Transverse colon (tissue), 4 donors: ENCODE measurements around the gene AKT1. TPM values are rescaled to one million over a fixed set of nuclear protein-coding genes. Genes with fewer than 3 reads are reported as not detected.

Experiments
- DNase-seq: peaks from one replicate; pipeline ENCODE4 v3.0.0-alpha.2; 2019
- H3K27ac ChIP-seq, 4 donors: fragments of 200-600 bp; sonication (generic); 2 replicates each; pipeline ENCODE4 v1.5.1; 2016 to 2018; ENCODE audit warnings: inconsistent platforms in 4 of 4
- H3K27me3 ChIP-seq: fragments of 200-600 bp; sonication (generic); 2 replicates; pipeline ENCODE4 v1.5.1; 2017; ENCODE audit warnings: inconsistent platforms
- H3K36me3 ChIP-seq, 4 donors: fragments of 200-600 bp; sonication (generic); 2 replicates each; pipeline ENCODE4 v1.5.1; 2017 to 2019; ENCODE audit warnings: inconsistent platforms in 4 of 4
- H3K4me1 ChIP-seq, 4 donors: fragments of 200-600 bp; sonication (generic); 2 replicates each; pipeline ENCODE4 v1.5.1; 2017 to 2020; ENCODE audit warnings: inconsistent platforms in 4 of 4
- H3K4me3 ChIP-seq, 4 donors: fragments of 200-600 bp; sonication (generic); 1 replicate in 1 of 4; 2 replicates in 3 of 4; pipeline versions ENCODE4 v1.5.1 to v1.6.1; 2017 to 2019; ENCODE audit warnings: inconsistent platforms in 4 of 4
- H3K9me3 ChIP-seq, 2 donors: fragments of 200-600 bp; sonication (generic); 2 replicates each; pipeline ENCODE4 v1.5.1; 2017 to 2019; ENCODE audit warnings: inconsistent platforms in 2 of 2
- EP300 ChIP-seq: sonication (generic); formaldehyde crosslinking; IDR thresholded peaks from one replicate; pipeline ENCODE4 v1.6.1; 2017; ENCODE audit warnings: antibody characterized with exemption, low read depth
- POLR2A ChIP-seq: fragments of 450-650 bp; IDR thresholded peaks from one replicate; pipeline ENCODE4 v1.6.1; 2016; ENCODE audit warnings: antibody characterized with exemption, mild to moderate bottlenecking, moderate library complexity
- POLR2AphosphoS5 ChIP-seq, 3 donors: sonication (generic); formaldehyde crosslinking; IDR thresholded peaks; one replicate each; pipeline ENCODE4 v1.6.1; 2016; ENCODE audit warnings: antibody characterized with exemption in 3 of 3
- WGBS, 2 donors: methylation state at CpG; one replicate each; pipeline ENCODE4 v1.1.5; 2018; ENCODE audit warnings: low coverage in 1 of 2; 5-methylcytosine and 5-hydroxymethylcytosine counted together
- in situ Hi-C, 4 donors: fragments of 200-750 bp; cut with MboI; loops; one replicate each; pipeline versions ENCODE4 v1.15.0 to v1.15.1; 2017; ENCODE audit warnings: low sequenced_read_pairs in 3 of 4, low pct_ligation_motif_present in 1 of 4, low pct_unique_long_range_greater_than_20kb in 1 of 4
- intact Hi-C: fragments of 100-400 bp; cut with DNase I; formaldehyde crosslinking; loops from one replicate; pipeline ENCODE4 v1.15.1; 2023; ENCODE audit warnings: low total_unique reads
- total RNA-seq, 4 donors: library from RNA; depleted of rRNA; stranded (reverse); fragments of >200 nt; gene quantifications; one replicate each; pipeline ENCODE4 v1.1.0, GENCODE V29; 2016
- TF ChIP-seq, protein P1 (sequence below), 5 experiments: fragments of 200-600 bp in 3 of 5; fragments of 450-650 bp in 2 of 5; sonication (generic) in 3 of 5; IDR thresholded peaks; 1 replicate in 2 of 5; 2 replicates in 3 of 5; pipeline ENCODE4 v1.5.1; 2016 to 2017; ENCODE audit warnings: antibody characterized with exemption in 5 of 5, inconsistent platforms in 3 of 5, mild to moderate bottlenecking in 2 of 5, moderate library complexity in 1 of 5

Gene AKT1
- 100 to 1,000 TPM in 3 of 4 donors, 10 to 100 TPM in 1; 85.4 to 310 (median 136) TPM for total RNA-seq

DNA sequence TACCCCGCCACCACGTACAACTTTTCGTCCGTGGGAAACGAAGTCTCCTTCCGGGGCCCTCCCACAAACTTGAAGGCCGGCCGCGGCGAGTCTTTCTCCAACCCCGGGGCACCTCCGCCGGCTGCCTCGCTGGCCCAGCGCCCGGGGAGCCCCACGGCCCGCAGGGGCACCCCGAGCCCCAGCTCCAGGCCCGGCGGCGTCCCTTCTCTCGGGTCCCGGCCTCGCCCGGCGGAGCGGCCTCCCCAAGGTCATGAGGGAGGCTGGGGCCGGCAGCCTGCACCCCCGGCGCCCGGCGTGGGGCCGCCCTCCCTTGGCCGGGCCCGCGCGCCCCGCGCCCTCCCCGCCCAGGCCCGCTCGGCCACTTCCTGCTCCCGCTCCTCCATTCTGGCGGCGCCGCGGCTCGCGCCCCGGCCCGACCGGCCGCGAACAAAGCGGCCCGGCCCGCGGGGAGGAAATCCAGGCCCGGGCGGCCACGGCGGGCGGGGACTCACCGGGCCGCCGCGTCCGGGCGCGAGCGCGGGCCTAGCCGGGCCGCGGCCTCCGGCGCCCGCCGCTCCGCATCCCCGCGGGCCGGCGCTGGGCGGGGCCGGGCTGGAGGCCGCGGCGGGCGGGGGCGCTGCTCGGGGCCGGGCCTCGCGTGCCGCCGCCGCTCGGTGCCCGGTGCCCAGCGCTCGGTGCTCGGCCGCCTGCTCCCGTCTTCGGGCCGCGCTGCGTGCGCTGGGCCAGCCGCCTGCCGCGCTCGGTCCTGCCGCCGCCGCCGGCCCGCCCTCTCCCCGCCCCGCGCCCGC lies at the start of gene AKT1:
AKT1 (minus strand) TSS at position 756 of the 788 bp plus-strand sequence. CDS start 3,105 bp downstream, outside the sequence.
- TF ChIP-seq POLR2AphosphoS5 (IDR thresholded peaks at IDR 0.05) (no peak), POLR2A (no peak), EP300 (no peak)
- TF ChIP-seq, protein P1, sequence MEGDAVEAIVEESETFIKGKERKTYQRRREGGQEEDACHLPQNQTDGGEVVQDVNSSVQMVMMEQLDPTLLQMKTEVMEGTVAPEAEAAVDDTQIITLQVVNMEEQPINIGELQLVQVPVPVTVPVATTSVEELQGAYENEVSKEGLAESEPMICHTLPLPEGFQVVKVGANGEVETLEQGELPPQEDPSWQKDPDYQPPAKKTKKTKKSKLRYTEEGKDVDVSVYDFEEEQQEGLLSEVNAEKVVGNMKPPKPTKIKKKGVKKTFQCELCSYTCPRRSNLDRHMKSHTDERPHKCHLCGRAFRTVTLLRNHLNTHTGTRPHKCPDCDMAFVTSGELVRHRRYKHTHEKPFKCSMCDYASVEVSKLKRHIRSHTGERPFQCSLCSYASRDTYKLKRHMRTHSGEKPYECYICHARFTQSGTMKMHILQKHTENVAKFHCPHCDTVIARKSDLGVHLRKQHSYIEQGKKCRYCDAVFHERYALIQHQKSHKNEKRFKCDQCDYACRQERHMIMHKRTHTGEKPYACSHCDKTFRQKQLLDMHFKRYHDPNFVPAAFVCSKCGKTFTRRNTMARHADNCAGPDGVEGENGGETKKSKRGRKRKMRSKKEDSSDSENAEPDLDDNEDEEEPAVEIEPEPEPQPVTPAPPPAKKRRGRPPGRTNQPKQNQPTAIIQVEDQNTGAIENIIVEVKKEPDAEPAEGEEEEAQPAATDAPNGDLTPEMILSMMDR (IDR thresholded peaks at IDR 0.05): no peak
- peak within 1 kb of the TSS; percentile 72 to 94 (median 86) for H3K4me3 ChIP-seq
- peaks cover 0 to 8% (median 0%) of the 10 kb centered on the region in 4 donors for H3K36me3 ChIP-seq
- intact Hi-C loops (no loop called here), in situ Hi-C loops (no loop called here)
- H3K9me3 ChIP-seq: no peaks in the 10 kb centered on the region
- peaks cover 30 to 58% (median 45%) of the 10 kb centered on the region in 4 donors for H3K4me1 ChIP-seq
- 1% methylated on average over 39 of the region's 124 CpGs; no CpG with 5 or more reads in 1 of the 2 donors for whole genome bisulfite sequencing, 2 donors
- peak within 1 kb of the TSS; percentile 87 to 91 (median 90) for H3K27ac ChIP-seq
- H3K27me3 ChIP-seq: no peaks in the 10 kb centered on the region
- peak; percentile 50 for DNase-seq

GRCh38 chr14:104845033-104845666 lies 49.6 kb upstream of the AKT1 start:
- WGBS, 2 donors: 88% methylated on average over 4 of the region's 4 CpGs; no CpG with 5 or more reads in 1 of the 2 donors
- intact Hi-C loops (no loop called here), in situ Hi-C loops (no loop called here)
- no peaks in the 10 kb centered on the region for H3K9me3 ChIP-seq
- H3K4me1 ChIP-seq: peaks cover 0 to 17% (median 16%) of the 10 kb centered on the region in 4 donors
- TF ChIP-seq POLR2AphosphoS5 (IDR thresholded peaks at IDR 0.05) (no peak), POLR2A (no peak), EP300 (no peak)
- TF ChIP-seq, protein P1 (IDR thresholded peaks at IDR 0.05): no peak
- H3K27ac ChIP-seq: no peak overlapping the region
- H3K4me3 ChIP-seq: no peak overlapping the region
- H3K27me3 ChIP-seq: peaks cover 87% of the 10 kb centered on the region
- DNase-seq: no peak
- no peaks in the 10 kb centered on the region for H3K36me3 ChIP-seq

DNA sequence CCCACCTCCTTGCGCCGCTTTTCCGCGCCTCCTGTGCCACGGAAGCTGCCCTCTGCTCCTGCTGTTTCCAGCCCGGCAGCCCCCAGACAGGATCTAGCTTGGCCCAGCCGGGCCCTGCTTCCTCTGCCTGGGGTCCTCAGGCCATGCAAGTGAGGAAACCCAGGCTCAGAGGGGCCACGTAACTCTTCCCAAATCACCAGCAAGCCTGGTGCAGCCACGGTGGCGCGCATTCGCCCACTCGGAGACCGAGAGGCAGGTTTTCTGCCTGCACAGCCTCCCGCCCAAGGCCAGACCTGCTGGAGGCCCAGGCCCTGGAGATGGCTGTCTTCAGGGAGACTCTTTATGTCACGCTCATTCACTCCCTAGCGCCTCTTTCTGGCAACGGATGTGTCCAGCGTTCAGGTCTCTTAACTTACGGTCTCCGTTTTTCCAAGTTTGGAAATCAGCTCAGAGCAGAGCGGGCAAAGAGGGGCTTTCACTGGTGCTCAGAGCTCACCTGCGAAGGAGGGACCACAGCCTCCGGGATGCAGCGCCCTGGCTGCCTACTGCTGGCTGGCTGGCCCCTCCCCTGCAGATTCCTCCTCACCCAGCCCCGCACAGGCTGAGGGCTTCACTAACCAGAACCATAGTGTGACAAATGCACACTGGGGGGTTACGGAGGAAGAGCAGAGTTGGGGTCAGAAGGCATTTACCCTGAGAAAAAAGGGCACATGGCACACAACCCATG lies 48.9 kb upstream of the AKT1 start:
- intact Hi-C loops (no loop called here), in situ Hi-C loops (no loop called here)
- Histone ChIP-seq H3K36me3 (no peaks in the 10 kb centered on the region), H3K27ac (no peak overlapping the region), H3K27me3 (peaks cover 86% of the 10 kb centered on the region), H3K4me1 (peaks cover 0 to 17% (median 16%) of the 10 kb centered on the region in 4 donors), H3K4me3 (peak overlapping the region in 2 of 4 donors; percentile 15 to 43), H3K9me3 (no peaks in the 10 kb centered on the region)
- no peak for TF ChIP-seq EP300
- no peak for TF ChIP-seq POLR2A
- TF ChIP-seq, protein P1 (IDR thresholded peaks at IDR 0.05): no peak
- TF ChIP-seq POLR2AphosphoS5 (IDR thresholded peaks at IDR 0.05): no peak
- 18% methylated on average over 26 of the region's 27 CpGs; no CpG with 5 or more reads in 1 of the 2 donors for WGBS, 2 donors
- DNase-seq: no peak
